HG03175 (cell line): ENCODE results near the gene F12.
"Not testable (repeated sequence)": the region's sequence is repeated elsewhere in the genome, so short reads cannot be mapped to it uniquely, and the experiment has no call there.

ENCODE experiments used
- ATAC-seq: cut with Tn5 transposase; IDR thresholded peaks from one replicate; pipeline ENCODE4 v1.9.1; 2021; ENCODE audit warnings: mild to moderate bottlenecking, moderate library complexity; ENCODE audit not compliant: unreplicated experiment

Gene F12

GRCh38 chr5:177389241-177390169 is 19.9 kb downstream of the F12 start:
- ATAC-seq, result peak; percentile 49

GRCh38 chr5:177388521-177389052 is 20.8 kb downstream of the F12 start:
- ATAC-seq, result no peak

- no peak for ATAC-seq
These were observed 22.0 kb downstream of the F12 start for GRCh38 chr5:177387405-177387804.

- no peak for ATAC-seq
These were observed 22.8 kb downstream of the F12 start for GRCh38 chr5:177386542-177386941.

GRCh38 chr5:177385720-177386119 is 23.6 kb downstream of the F12 start:
- no peak for ATAC-seq

- ATAC-seq, result no peak
These were observed 25.2 kb downstream of the F12 start, which contains the start of gene SLC34A1 for GRCh38 chr5:177384134-177384533. SLC34A1 (plus strand) TSS chr5:177384434; CDS start chr5:177385742, 1,308 bp downstream.

GRCh38 chr5:177383181-177383580 is 26.2 kb downstream of the F12 start:
- no peak for ATAC-seq

GRCh38 chr5:177382423-177383029 is 26.8 kb downstream of the F12 start:
- ATAC-seq, result no peak

- ATAC-seq, result no peak
These were observed 28.6 kb downstream of the F12 start for GRCh38 chr5:177380805-177381126.

- peak; percentile 54 for ATAC-seq
These were observed 30.2 kb downstream of the F12 start for GRCh38 chr5:177378884-177379883.

- no peak for ATAC-seq
These were observed 31.2 kb downstream of the F12 start for GRCh38 chr5:177377851-177378776.

- no peak for ATAC-seq
These were observed 33.3 kb downstream of the F12 start for GRCh38 chr5:177376107-177376506.

- ATAC-seq, result not testable (repeated sequence)
These were observed 33.8 kb downstream of the F12 start for GRCh38 chr5:177375516-177375915.

- no peak for ATAC-seq
These were observed 35.2 kb downstream of the F12 start for GRCh38 chr5:177374211-177374610.

GRCh38 chr5:177373806-177374205 is 35.6 kb downstream of the F12 start:
- ATAC-seq, result no peak

GRCh38 chr5:177372910-177373309 is 36.5 kb downstream of the F12 start:
- no peak for ATAC-seq

- ATAC-seq, result no peak
These were observed 37.1 kb downstream of the F12 start for GRCh38 chr5:177372034-177372896.

- no peak for ATAC-seq
These were observed 38.0 kb downstream of the F12 start for GRCh38 chr5:177371120-177372033.
